Thoracic aorta (tissue), 2 donors: ENCODE measurements around the gene JAKMIP1. TPM values are rescaled to one million over a fixed set of nuclear protein-coding genes. Genes with fewer than 3 reads are reported as not detected.

Experiments
- ATAC-seq: fragments of 150-250 bp; one replicate; pipeline ENCODE4 v1.8.0; 2017; ENCODE audit warnings: low read depth; ENCODE audit not compliant: insufficient number of reproducible peaks, low FRiP score
- DNase-seq: peaks from one replicate; pipeline ENCODE4 v3.0.0-alpha.2; 2020; ENCODE audit warnings: low spot score
- H3K27ac ChIP-seq, 2 donors: fragments of 200-600 bp; sonication (generic); 1 replicate in 1 of 2; 2 replicates in 1 of 2; pipeline ENCODE4 v1.5.1; 2016; ENCODE audit warnings: mild to moderate bottlenecking in 2 of 2, moderate library complexity in 2 of 2
- H3K27me3 ChIP-seq: fragments of 200-600 bp; sonication (generic); replicated peaks from 2 replicates; pipeline ENCODE4 v1.6.0; 2016; ENCODE audit warnings: mild to moderate bottlenecking; ENCODE audit not compliant: insufficient read depth
- H3K36me3 ChIP-seq: fragments of 200-600 bp; sonication (generic); one replicate; pipeline ENCODE4 v1.5.1; 2016
- H3K4me1 ChIP-seq, 2 donors: fragments of 200-600 bp; sonication (generic); 1 replicate in 1 of 2; 2 replicates in 1 of 2; pipeline versions ENCODE4 v1.5.1 to v1.6.0; 2016; ENCODE audit warnings: low read depth in 2 of 2, mild to moderate bottlenecking in 1 of 2; ENCODE audit not compliant: control insufficient read depth in 1 of 2
- H3K4me3 ChIP-seq: fragments of 200-600 bp; sonication (generic); 2 replicates; pipeline ENCODE4 v1.5.1; 2016; ENCODE audit warnings: mild to moderate bottlenecking
- H3K9me3 ChIP-seq: fragments of 200-600 bp; sonication (generic); 2 replicates; pipeline ENCODE4 v1.5.1; 2016
- CTCF ChIP-seq: fragments of 200-600 bp; sonication (generic); IDR thresholded peaks from one replicate; pipeline ENCODE4 v1.5.1; 2019; ENCODE audit warnings: antibody characterized with exemption
- total RNA-seq, 2 donors: library from RNA; depleted of rRNA; stranded (reverse); fragments of >200 nt; gene quantifications; one replicate each; pipeline versions ENCODE4 v1.1.0 to v1.2.3, GENCODE V29; 2016

JAKMIP1 gene
- total RNA-seq, 2 donors from 2014 or later = 0.28 to 0.81 TPM

- Histone ChIP-seq H3K4me1 (peaks cover 0 to 5% of the 10 kb centered on the region in 2 donors), H3K4me3 (no peak overlapping the region), H3K27ac (no peak overlapping the region), H3K9me3 (no peaks in the 10 kb centered on the region), H3K27me3 (no peaks in the 10 kb centered on the region), H3K36me3 (no peaks in the 10 kb centered on the region)
- no peak for DNase-seq
- TF ChIP-seq CTCF = no peak
- ATAC-seq = no peak
These were observed 169.7 kb downstream of the JAKMIP1 start for GRCh38 chr4:6030679-6031078.

- Histone ChIP-seq H3K4me1 (peaks cover 0 to 5% of the 10 kb centered on the region in 2 donors), H3K9me3 (no peaks in the 10 kb centered on the region), H3K27ac (no peak overlapping the region), H3K4me3 (no peak overlapping the region), H3K27me3 (no peaks in the 10 kb centered on the region), H3K36me3 (no peaks in the 10 kb centered on the region)
- TF ChIP-seq CTCF = no peak
- ATAC-seq (no peak), DNase-seq (no peak)
These were observed 171.1 kb downstream of the JAKMIP1 start for GRCh38 chr4:6029254-6029653.

- DNase-seq = no peak
- Histone ChIP-seq H3K27ac (no peak overlapping the region), H3K4me1 (peaks cover 0 to 5% of the 10 kb centered on the region in 2 donors), H3K36me3 (no peaks in the 10 kb centered on the region), H3K9me3 (no peaks in the 10 kb centered on the region), H3K4me3 (no peak overlapping the region), H3K27me3 (no peaks in the 10 kb centered on the region)
- no peak for TF ChIP-seq CTCF
- no peak for ATAC-seq
These were observed 172.2 kb downstream of the JAKMIP1 start for GRCh38 chr4:6028168-6028567.

GRCh38 chr4:6027392-6027791, 173.0 kb downstream of the JAKMIP1 start:
- DNase-seq = no peak
- no peak for ATAC-seq
- no peaks in the 10 kb centered on the region for H3K36me3 ChIP-seq
- H3K9me3 ChIP-seq = no peaks in the 10 kb centered on the region
- H3K4me3 ChIP-seq = no peak overlapping the region
- no peak overlapping the region for H3K27ac ChIP-seq
- no peak for TF ChIP-seq CTCF
- H3K4me1 ChIP-seq = no peaks in the 10 kb centered on the region
- no peaks in the 10 kb centered on the region for H3K27me3 ChIP-seq

GRCh38 chr4:6024313-6024960, 175.9 kb downstream of the JAKMIP1 start:
- Histone ChIP-seq H3K4me1 (no peaks in the 10 kb centered on the region), H3K4me3 (no peak overlapping the region), H3K36me3 (no peaks in the 10 kb centered on the region), H3K9me3 (no peaks in the 10 kb centered on the region), H3K27ac (no peak overlapping the region), H3K27me3 (no peaks in the 10 kb centered on the region)
- ATAC-seq (no peak), DNase-seq (no peak)
- TF ChIP-seq CTCF = no peak
